Lower lobe of right lung (tissue), 2 donors: Measurements from ENCODE around the gene PDGFA. TPM values are rescaled to one million over a fixed set of nuclear protein-coding genes. Genes with fewer than 3 reads are reported as not detected.

Experiments
- ATAC-seq, 2 donors: fragments of 200-7000 bp; cut with Tn5 transposase; one replicate each; pipeline ENCODE4 v1.9.1; 2020 to 2022; ENCODE audit warnings: mild to moderate bottlenecking in 2 of 2, moderate library complexity in 2 of 2
- DNase-seq: peaks from one replicate; pipeline ENCODE4 v3.0.0-alpha.2; 2020
- H3K27ac ChIP-seq: fragments of 200-600 bp; one replicate; pipeline ENCODE4 v1.8.0; 2022
- H3K27me3 ChIP-seq: fragments of 200-600 bp; one replicate; pipeline ENCODE4 v1.8.0; 2022; ENCODE audit warnings: low read depth
- H3K36me3 ChIP-seq: fragments of 200-600 bp; one replicate; pipeline ENCODE4 v1.8.0; 2022; ENCODE audit warnings: mild to moderate bottlenecking
- H3K4me1 ChIP-seq: fragments of 200-600 bp; one replicate; pipeline ENCODE4 v1.8.0; 2022
- H3K4me3 ChIP-seq: fragments of 200-600 bp; one replicate; pipeline ENCODE4 v1.8.0; 2022; ENCODE audit warnings: mild to moderate bottlenecking
- H3K9me3 ChIP-seq: fragments of 200-600 bp; one replicate; pipeline ENCODE4 v1.8.0; 2022
- intact Hi-C: fragments of 100-400 bp; cut with DNase I; formaldehyde crosslinking; loops from one replicate; pipeline ENCODE4 v1.11.0; 2022
- total RNA-seq: library from RNA; stranded (reverse); fragmentation: NEBNext Ultra II Directional; extraction: Animal tissue kit (Norgen Biotek cat#: 25700); gene quantifications from one replicate; pipeline ENCODE4 v1.2.1, GENCODE V29; 2021
- TF ChIP-seq, protein P1 (sequence below): fragments of 200-600 bp; IDR thresholded peaks from one replicate; pipeline ENCODE4 v1.8.0; 2022; ENCODE audit warnings: antibody characterized with exemption, mild to moderate bottlenecking
- donor health status: DM: no; HTN: yes; CAD: no; lungs with severe emphysema.

PDGFA gene
- total RNA-seq, 1 donor from 2014 or later, result 27.1 TPM

DNA sequence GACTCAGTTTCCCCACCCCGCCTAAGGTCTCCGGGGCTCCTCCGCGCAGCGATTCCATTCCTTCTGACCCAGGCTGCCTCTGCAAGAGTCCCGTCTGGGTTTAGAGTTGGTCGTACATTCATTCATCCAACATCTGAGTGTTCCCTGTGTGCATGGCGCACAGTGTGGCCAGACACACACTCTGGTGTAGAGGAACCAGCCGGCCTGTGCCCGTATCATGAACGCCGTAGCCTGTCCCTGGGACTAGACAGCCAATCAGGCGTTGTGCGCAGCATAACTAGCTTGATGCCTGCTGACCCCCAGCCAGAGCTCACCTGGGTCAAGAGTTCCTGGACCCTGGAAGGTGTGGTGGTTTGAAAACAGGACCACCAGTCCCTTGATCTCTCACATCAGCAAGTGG is 20.9 kb upstream of the PDGFA start:
- no peaks in the 10 kb centered on the region for H3K36me3 ChIP-seq
- DNase-seq (no peak), ATAC-seq (no peak)
- H3K4me1 ChIP-seq, result peaks cover 7% of the 10 kb centered on the region
- H3K4me3 ChIP-seq, result no peak overlapping the region
- H3K27ac ChIP-seq, result no peak overlapping the region
- no peaks in the 10 kb centered on the region for H3K9me3 ChIP-seq
- TF ChIP-seq, protein P1, sequence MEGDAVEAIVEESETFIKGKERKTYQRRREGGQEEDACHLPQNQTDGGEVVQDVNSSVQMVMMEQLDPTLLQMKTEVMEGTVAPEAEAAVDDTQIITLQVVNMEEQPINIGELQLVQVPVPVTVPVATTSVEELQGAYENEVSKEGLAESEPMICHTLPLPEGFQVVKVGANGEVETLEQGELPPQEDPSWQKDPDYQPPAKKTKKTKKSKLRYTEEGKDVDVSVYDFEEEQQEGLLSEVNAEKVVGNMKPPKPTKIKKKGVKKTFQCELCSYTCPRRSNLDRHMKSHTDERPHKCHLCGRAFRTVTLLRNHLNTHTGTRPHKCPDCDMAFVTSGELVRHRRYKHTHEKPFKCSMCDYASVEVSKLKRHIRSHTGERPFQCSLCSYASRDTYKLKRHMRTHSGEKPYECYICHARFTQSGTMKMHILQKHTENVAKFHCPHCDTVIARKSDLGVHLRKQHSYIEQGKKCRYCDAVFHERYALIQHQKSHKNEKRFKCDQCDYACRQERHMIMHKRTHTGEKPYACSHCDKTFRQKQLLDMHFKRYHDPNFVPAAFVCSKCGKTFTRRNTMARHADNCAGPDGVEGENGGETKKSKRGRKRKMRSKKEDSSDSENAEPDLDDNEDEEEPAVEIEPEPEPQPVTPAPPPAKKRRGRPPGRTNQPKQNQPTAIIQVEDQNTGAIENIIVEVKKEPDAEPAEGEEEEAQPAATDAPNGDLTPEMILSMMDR, result no peak
- no peaks in the 10 kb centered on the region for H3K27me3 ChIP-seq
- intact Hi-C loops, result no loop called here

DNA sequence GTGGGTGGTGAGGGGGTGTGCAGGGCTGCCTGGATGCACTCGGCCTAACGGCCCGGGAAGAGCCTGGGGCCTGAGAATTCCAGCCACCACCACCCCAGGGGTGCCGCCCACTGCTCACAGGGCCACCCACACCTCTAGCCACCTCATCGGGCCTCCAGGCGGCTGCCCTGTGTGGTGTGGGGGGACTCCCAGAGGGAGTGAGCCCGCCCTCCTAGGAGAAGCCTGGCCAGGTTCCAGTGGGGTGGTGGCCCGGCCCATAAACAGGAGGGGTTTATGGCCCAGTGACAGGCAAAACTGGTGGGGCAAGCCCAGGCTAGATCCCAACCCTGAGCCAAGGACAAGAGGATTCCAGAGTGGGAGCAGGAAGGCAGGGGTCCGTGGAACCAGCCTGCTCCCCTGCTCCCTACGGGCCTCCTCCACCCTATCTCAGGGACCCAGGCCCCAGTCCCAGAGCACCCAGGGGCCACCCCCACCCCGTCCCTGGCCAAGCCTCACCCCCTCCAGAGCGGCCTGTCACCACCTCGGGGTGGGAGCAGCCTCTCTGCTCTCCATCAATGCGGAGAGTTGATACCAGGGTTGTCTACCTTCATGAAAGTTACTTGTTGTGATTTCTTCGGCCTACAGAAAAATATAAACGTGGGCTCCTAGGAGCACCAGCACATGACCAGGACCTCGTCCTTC is 20.2 kb upstream of the PDGFA start:
- intact Hi-C loops, result no loop called here
- Histone ChIP-seq H3K4me3 (no peak overlapping the region), H3K4me1 (peaks cover 7% of the 10 kb centered on the region), H3K36me3 (no peaks in the 10 kb centered on the region), H3K9me3 (no peaks in the 10 kb centered on the region), H3K27ac (peak overlapping the region; percentile 81), H3K27me3 (no peaks in the 10 kb centered on the region)
- DNase-seq, result peak; percentile 72
- ATAC-seq, result peak; percentile 79 to 84
- TF ChIP-seq, protein P1, result no peak

DNA sequence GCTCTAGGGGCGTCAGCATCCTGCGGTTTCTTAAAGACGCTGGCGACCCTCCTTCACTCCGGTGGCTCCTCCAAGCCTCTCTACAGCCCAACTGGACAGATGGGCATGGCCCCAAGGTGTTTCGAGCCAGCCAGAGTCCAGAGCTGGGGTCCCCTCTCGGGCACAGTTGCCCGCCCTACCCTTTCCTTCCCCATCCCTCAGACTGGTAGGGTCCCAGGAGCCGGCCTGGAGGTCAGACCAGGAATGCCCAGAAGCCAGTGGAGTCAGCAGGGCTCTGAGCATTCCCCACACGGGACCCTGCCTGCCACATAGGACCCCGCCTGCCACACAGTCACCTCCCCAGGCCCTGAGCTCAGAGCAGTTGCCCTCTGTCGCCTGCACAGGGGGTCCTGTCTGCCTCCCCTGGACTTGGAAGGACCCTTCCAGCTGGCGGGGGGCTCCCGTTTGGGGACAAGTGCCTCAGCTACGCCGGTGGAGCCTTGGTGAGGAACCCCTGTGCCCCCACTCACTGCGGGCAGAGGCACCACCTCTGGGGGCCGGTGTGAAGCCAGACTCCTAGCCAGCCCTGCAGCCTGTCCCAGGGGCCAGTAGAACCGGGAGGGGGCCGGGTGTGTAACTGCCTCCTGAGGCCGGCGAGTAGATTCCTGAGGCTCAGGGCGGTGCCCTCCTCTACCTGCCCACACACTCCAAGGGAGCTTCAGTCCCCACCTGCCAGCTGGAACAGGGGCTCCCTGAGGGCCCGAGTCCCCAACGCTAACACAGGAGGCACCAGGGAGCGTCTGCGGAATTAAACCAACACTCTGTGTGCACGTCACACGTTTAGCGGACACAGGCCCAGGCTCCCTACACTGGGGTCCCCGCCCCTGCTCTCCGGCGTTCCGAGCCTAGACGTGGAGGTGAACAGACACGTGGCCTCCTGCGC is 19.4 kb upstream of the PDGFA start:
- H3K36me3 ChIP-seq, result no peaks in the 10 kb centered on the region
- TF ChIP-seq, protein P1, result no peak
- no peaks in the 10 kb centered on the region for H3K9me3 ChIP-seq
- H3K4me1 ChIP-seq, result peaks cover 7% of the 10 kb centered on the region
- intact Hi-C loops, result no loop called here
- peak; percentile 68 for DNase-seq
- no peak overlapping the region for H3K4me3 ChIP-seq
- no peaks in the 10 kb centered on the region for H3K27me3 ChIP-seq
- peak; percentile 69 to 75 for ATAC-seq
- H3K27ac ChIP-seq, result peak overlapping the region; percentile 81

DNA sequence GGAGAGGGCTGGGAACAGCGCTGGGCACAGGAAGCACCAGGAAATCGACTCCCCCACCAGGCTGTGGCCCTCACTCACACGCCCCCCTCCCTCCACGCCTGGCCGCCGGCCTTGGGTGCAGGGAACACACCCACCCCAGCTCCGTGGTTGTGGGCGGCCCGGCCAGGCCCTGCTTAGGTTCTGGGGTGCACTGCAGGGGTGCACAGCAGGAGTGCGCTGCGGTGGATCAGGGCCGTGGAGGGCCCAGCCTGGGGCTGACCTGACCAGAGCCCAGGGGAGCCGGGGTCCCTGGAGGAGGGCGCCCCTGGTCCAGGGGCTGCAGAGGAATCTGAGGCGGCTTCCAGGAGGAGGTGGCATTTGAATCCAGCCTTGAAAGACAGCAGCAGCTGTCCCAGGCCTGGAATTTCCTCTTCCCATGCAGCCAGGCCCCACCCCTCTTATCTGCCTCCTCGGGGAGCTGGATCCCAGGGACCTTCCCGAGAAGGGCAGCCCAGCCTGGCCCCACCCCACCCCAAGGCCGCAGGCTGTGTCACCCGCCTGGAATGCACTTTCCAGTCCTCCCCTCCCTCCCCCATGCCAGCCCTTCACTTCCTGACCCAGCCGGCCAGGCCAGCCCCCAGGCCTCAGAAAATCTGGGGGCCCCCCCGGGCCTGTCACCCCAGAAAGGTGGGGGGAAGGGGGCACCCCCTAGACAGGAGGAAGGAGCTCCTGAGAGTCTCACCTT is 18.4 kb upstream of the PDGFA start:
- peaks cover 7% of the 10 kb centered on the region for H3K4me1 ChIP-seq
- ATAC-seq (peak; percentile 90 to 91), DNase-seq (peak; percentile 85)
- peak overlapping the region; percentile 14 for H3K4me3 ChIP-seq
- no peaks in the 10 kb centered on the region for H3K36me3 ChIP-seq
- TF ChIP-seq, protein P1, result no peak
- peak overlapping the region; percentile 81 for H3K27ac ChIP-seq
- intact Hi-C loops, result no loop called here
- no peaks in the 10 kb centered on the region for H3K9me3 ChIP-seq
- H3K27me3 ChIP-seq, result no peaks in the 10 kb centered on the region

DNA sequence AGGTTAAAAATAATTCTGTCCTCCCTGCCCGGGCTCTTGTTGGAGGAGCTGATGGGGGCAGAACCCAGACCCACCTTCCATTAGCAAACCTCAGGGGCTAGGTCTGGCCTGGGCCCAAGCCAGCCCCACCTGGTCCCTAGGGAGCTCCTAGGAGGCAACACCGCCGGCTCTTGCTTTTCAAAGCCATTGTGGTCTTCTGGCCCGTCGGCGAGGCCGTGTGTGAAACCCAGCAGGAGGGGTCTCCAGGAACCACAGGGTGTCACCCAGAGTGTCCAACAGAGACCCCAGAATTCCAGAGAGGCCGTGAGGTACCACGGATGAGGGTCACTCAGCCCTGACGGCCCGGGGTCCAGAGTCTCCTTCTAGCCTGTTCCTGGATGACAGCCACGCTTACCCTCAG is 16.6 kb upstream of the PDGFA start:
- TF ChIP-seq, protein P1, result no peak
- intact Hi-C loops, result no loop called here

More for the DNA sequence above, 16.6 kb upstream of the PDGFA start:
- Histone ChIP-seq H3K9me3 (no peaks in the 10 kb centered on the region), H3K4me1 (peaks cover 7% of the 10 kb centered on the region), H3K36me3 (no peaks in the 10 kb centered on the region), H3K4me3 (no peak overlapping the region), H3K27me3 (no peaks in the 10 kb centered on the region), H3K27ac (no peak overlapping the region)
- ATAC-seq (no peak), DNase-seq (no peak)
